SK-N-SH treated with all-trans-retinoic acid at 6 μM for 48 hours (cell line): Measurements from ENCODE around the gene CD151.

Experiments used
- ARNTL ChIP-seq: fragments of 450-650 bp; formaldehyde crosslinking; IDR thresholded peaks from 2 replicates; pipeline ENCODE4 v1.5.0; 2020; ENCODE audit warnings: low read depth, mild to moderate bottlenecking, moderate library complexity, borderline replicate concordance
- ESRRG ChIP-seq: fragments of 250-450 bp; sonication (Bioruptor Pico); IDR thresholded peaks from 2 replicates; pipeline ENCODE4 v1.6.1; 2021; ENCODE audit warnings: mild to moderate bottlenecking
- TCF4 ChIP-seq: fragments of 250-450 bp; sonication (Bioruptor Pico); IDR thresholded peaks from 2 replicates; pipeline ENCODE4 v1.8.0; 2021; ENCODE audit warnings: mild to moderate bottlenecking, moderate library complexity, borderline replicate concordance
- TOX ChIP-seq: fragments of 250-450 bp; sonication (Bioruptor Pico); IDR thresholded peaks from 2 replicates; pipeline ENCODE4 v1.8.0; 2021; ENCODE audit warnings: mild to moderate bottlenecking, moderate library complexity, borderline replicate concordance
- ZC3H10 ChIP-seq: fragments of 250-450 bp; sonication (Bioruptor Pico); IDR thresholded peaks from 2 replicates; pipeline ENCODE4 v1.5.1; 2021; ENCODE audit warnings: mild to moderate bottlenecking, moderate library complexity
- ZFP3 ChIP-seq: fragments of 250-450 bp; sonication (Bioruptor Pico); IDR thresholded peaks from 2 replicates; pipeline ENCODE4 v1.5.0; 2020; ENCODE audit warnings: mild to moderate bottlenecking, moderate library complexity
- TF ChIP-seq, protein P1 (sequence below): fragments of 250-450 bp; sonication (Bioruptor Pico); IDR thresholded peaks from 2 replicates; pipeline ENCODE4 v1.8.0; 2020; ENCODE audit warnings: mild to moderate bottlenecking, moderate library complexity, borderline replicate concordance
- TF ChIP-seq, protein P2 (sequence below): fragments of 250-450 bp; sonication (Bioruptor Pico); IDR thresholded peaks from 2 replicates; pipeline ENCODE4 v1.5.1; 2020; ENCODE audit warnings: low read depth, mild to moderate bottlenecking, moderate library complexity

DNA sequence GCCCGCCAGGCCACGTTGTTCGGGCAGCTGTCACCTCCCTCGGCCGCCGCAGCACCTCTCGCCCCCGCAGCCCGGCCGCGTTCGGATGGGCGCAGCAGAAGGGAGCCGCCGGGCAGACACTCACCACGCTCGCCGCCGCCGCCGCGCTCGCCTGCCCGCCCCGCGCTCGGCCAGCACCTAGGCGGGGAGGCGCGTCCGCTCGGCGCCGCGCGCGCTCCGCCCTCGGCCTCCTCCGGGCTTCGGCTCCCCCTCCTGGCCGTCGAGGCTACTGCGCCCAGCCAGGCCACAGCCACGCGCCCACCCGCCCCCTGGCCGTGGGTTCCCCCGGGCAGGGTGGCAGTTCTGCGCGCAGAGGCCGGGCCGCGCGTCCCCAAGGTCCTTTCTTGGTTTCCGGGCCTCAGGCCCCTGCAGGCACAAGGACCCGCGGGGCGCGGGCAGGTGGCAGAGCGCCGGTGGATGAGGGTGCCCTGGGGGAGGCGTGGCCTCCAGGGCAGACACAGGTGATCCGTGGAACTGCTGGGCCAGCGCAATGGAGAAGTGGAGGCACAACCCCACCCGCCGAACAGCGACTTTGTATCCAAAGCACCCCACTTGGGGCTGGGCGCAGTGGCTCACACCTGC lies 34.5 kb upstream of the CD151 start, which contains the start of gene SLC25A22:
- TF ChIP-seq ZFP3 (CRISPR knock-in tag) (no peak), TOX (CRISPR knock-in tag) (no peak), TCF4 (CRISPR knock-in tag) (no peak), ZC3H10 (CRISPR knock-in tag) (no peak), ARNTL (no peak), ESRRG (CRISPR knock-in tag) (no peak)
- TF ChIP-seq, protein P1, sequence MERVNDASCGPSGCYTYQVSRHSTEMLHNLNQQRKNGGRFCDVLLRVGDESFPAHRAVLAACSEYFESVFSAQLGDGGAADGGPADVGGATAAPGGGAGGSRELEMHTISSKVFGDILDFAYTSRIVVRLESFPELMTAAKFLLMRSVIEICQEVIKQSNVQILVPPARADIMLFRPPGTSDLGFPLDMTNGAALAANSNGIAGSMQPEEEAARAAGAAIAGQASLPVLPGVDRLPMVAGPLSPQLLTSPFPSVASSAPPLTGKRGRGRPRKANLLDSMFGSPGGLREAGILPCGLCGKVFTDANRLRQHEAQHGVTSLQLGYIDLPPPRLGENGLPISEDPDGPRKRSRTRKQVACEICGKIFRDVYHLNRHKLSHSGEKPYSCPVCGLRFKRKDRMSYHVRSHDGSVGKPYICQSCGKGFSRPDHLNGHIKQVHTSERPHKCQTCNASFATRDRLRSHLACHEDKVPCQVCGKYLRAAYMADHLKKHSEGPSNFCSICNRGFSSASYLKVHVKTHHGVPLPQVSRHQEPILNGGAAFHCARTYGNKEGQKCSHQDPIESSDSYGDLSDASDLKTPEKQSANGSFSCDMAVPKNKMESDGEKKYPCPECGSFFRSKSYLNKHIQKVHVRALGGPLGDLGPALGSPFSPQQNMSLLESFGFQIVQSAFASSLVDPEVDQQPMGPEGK (CRISPR knock-in tag), result no peak
- TF ChIP-seq, protein P2, sequence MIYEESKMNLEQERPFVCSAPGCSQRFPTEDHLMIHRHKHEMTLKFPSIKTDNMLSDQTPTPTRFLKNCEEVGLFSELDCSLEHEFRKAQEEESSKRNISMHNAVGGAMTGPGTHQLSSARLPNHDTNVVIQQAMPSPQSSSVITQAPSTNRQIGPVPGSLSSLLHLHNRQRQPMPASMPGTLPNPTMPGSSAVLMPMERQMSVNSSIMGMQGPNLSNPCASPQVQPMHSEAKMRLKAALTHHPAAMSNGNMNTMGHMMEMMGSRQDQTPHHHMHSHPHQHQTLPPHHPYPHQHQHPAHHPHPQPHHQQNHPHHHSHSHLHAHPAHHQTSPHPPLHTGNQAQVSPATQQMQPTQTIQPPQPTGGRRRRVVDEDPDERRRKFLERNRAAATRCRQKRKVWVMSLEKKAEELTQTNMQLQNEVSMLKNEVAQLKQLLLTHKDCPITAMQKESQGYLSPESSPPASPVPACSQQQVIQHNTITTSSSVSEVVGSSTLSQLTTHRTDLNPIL, result no peak
